Suprapubic skin (tissue), 4 donors: Measurements from ENCODE around the gene LTBP4. TPM values are rescaled to one million over a fixed set of nuclear protein-coding genes. Genes with fewer than 3 reads are reported as not detected.
A peak's percentile ranks its signal among the peaks of the same experiment; 100 is the strongest.
"Not testable (repeated sequence)": the region's sequence is repeated elsewhere in the genome, so short reads cannot be mapped to it uniquely, and the experiment has no call there.

Experiments used
- DNase-seq, 2 donors: peaks; one replicate each; pipeline ENCODE4 v3.0.0-alpha.2; 2019; ENCODE audit warnings: low spot score in 2 of 2
- H3K27ac ChIP-seq: fragments of 200-600 bp; sonication (generic); one replicate; pipeline ENCODE4 v1.5.1; 2019
- H3K27me3 ChIP-seq: fragments of 200-600 bp; sonication (generic); one replicate; pipeline ENCODE4 v1.5.1; 2019
- H3K36me3 ChIP-seq: fragments of 200-600 bp; sonication (generic); one replicate; pipeline ENCODE4 v1.5.1; 2019
- H3K4me1 ChIP-seq: fragments of 200-600 bp; sonication (generic); one replicate; pipeline ENCODE4 v1.5.1; 2019
- H3K4me3 ChIP-seq: fragments of 200-600 bp; sonication (generic); one replicate; pipeline ENCODE4 v1.5.1; 2019; ENCODE audit warnings: mild to moderate bottlenecking
- H3K9me3 ChIP-seq: fragments of 200-600 bp; sonication (generic); one replicate; pipeline ENCODE4 v1.5.1; 2019
- EP300 ChIP-seq: sonication (generic); formaldehyde crosslinking; IDR thresholded peaks from one replicate; pipeline ENCODE4 v1.6.1; 2017; ENCODE audit warnings: antibody characterized with exemption
- POLR2A ChIP-seq, 2 donors: fragments of 450-650 bp; IDR thresholded peaks; one replicate each; pipeline ENCODE4 v1.6.1; 2017; ENCODE audit warnings: antibody characterized with exemption in 2 of 2, mild to moderate bottlenecking in 2 of 2, moderate library complexity in 2 of 2
- POLR2AphosphoS5 ChIP-seq, 3 donors: sonication (generic); formaldehyde crosslinking; IDR thresholded peaks; one replicate each; pipeline ENCODE4 v1.6.1; 2017; ENCODE audit warnings: antibody characterized with exemption in 3 of 3
- WGBS: methylation state at CpG from one replicate; pipeline ENCODE4 v1.1.5; 2018; 5-methylcytosine and 5-hydroxymethylcytosine counted together
- total RNA-seq, 4 donors: library from RNA; depleted of rRNA; stranded (reverse); fragments of >200 nt; gene quantifications; one replicate each; pipeline ENCODE4 v1.1.0, GENCODE V29; 2016
- TF ChIP-seq, protein P1 (sequence below), 2 donors: fragments of 200-600 bp in 1 of 2; fragments of 450-650 bp in 1 of 2; sonication (generic) in 1 of 2; IDR thresholded peaks; one replicate each; pipeline ENCODE4 v1.5.1; 2016 to 2019; ENCODE audit warnings: antibody characterized with exemption in 2 of 2, mild to moderate bottlenecking in 1 of 2, moderate library complexity in 1 of 2

The LTBP4 gene
- total RNA-seq, 4 donors from 2014 or later: 108 to 236 (median 121) TPM

DNA sequence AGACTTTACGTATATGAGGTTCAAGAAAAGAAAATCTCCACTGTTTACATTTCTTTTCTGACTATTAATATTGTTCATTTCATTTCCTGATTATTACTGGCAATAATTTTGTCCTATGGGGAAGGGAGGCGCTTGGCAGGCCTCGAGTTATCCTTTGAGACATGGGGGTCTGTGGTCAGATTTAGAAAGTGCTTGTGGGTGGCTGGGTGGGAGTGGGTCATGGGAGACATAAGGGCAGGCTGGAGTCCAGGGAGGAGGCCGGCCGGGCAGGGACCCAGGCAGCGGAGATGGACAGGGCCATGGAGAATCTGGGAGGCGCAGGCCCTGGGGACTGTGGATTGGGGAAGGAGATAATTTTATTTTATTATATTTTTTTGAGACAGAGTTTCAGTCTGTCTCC, 40.1 kb downstream of the LTBP4 start:
- peaks cover 7% of the 10 kb centered on the region for H3K4me1 ChIP-seq
- TF ChIP-seq POLR2AphosphoS5 (IDR thresholded peaks at IDR 0.05) (no peak), POLR2A (IDR thresholded peaks at IDR 0.05) (no peak), EP300 (no peak)
- TF ChIP-seq, protein P1, sequence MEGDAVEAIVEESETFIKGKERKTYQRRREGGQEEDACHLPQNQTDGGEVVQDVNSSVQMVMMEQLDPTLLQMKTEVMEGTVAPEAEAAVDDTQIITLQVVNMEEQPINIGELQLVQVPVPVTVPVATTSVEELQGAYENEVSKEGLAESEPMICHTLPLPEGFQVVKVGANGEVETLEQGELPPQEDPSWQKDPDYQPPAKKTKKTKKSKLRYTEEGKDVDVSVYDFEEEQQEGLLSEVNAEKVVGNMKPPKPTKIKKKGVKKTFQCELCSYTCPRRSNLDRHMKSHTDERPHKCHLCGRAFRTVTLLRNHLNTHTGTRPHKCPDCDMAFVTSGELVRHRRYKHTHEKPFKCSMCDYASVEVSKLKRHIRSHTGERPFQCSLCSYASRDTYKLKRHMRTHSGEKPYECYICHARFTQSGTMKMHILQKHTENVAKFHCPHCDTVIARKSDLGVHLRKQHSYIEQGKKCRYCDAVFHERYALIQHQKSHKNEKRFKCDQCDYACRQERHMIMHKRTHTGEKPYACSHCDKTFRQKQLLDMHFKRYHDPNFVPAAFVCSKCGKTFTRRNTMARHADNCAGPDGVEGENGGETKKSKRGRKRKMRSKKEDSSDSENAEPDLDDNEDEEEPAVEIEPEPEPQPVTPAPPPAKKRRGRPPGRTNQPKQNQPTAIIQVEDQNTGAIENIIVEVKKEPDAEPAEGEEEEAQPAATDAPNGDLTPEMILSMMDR (IDR thresholded peaks at IDR 0.05): no peak
- H3K36me3 ChIP-seq: no peaks in the 10 kb centered on the region
- 78% methylated on average over 7 of the region's 7 CpGs for WGBS
- H3K27me3 ChIP-seq: no peaks in the 10 kb centered on the region
- DNase-seq: no peak
- no peak overlapping the region for H3K27ac ChIP-seq
- no peaks in the 10 kb centered on the region for H3K9me3 ChIP-seq
- no peak overlapping the region for H3K4me3 ChIP-seq

DNA sequence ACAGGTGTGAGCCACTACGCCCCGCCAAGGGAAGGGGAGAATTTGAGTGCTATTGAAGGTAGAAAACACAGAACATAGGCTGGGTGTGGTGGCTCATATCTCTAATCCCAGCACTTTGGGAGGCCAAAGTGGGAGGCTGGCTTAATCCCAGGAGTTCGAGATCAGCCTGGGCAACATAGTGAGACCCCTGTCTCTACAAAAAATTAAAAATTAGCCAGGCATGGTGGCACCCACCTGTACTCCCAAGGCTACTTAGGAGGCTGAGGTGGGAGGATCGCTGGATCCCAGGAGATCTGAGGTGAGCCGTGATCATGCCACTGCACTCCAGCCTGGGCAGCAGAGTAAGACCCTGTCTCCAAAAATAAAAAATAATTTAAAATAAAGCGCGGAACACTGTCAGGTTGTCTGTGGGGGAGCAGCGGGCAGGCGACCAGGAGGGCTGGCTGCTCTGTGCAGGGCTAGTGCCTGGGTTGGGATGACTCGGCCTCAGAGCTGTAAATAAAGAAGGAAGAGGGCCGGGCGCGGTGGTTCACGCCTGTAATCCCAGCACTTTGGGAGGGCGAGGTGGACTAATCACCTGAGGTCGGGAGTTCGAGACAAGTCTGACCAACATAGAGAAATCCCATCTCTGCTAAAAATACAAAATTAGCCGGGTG, 41.0 kb downstream of the LTBP4 start:
- no peak for TF ChIP-seq POLR2AphosphoS5 (IDR thresholded peaks at IDR 0.05)
- Histone ChIP-seq H3K27me3 (no peaks in the 10 kb centered on the region), H3K27ac (no peak overlapping the region), H3K4me1 (peaks cover 12% of the 10 kb centered on the region), H3K36me3 (no peaks in the 10 kb centered on the region), H3K9me3 (no peaks in the 10 kb centered on the region), H3K4me3 (no peak overlapping the region)
- DNase-seq: no peak
- 93% methylated on average over 18 of the region's 18 CpGs for WGBS

DNA sequence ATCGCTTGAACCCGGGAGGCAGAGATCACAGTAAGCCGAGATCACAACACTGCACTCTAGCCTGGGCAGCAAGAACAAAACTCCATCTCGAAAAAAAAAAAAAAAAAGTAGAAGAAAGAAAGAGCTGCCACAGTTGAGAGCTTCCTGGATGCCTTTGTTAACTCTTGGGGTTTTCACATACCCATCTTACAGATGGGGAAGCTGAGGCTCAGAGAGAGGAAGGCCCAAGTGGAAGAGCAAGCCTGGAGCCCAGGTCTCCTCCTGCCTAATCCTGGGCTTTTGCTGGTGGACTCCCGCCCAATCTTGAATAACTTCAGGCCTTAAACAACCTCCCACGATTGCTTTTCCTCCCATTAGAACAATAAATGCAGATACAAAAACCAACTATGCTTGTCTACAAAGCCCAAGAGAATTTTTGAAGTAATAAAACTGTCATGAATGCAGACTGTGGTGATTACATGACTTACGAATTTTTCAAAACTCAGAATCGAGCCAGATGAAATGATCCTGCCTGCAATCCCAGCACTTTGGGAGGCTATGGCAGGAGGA, 41.7 kb downstream of the LTBP4 start:
- Histone ChIP-seq H3K27me3 (no peaks in the 10 kb centered on the region), H3K4me3 (no peak overlapping the region), H3K9me3 (no peaks in the 10 kb centered on the region), H3K27ac (no peak overlapping the region), H3K36me3 (no peaks in the 10 kb centered on the region), H3K4me1 (peaks cover 12% of the 10 kb centered on the region)
- TF ChIP-seq POLR2AphosphoS5 (IDR thresholded peaks at IDR 0.05): no peak
- TF ChIP-seq, protein P1 (IDR thresholded peaks at IDR 0.05): no peak
- TF ChIP-seq EP300: no peak
- no peak for TF ChIP-seq POLR2A (IDR thresholded peaks at IDR 0.05)
- DNase-seq: no peak
- WGBS: 74% methylated on average over 8 of the region's 8 CpGs

DNA sequence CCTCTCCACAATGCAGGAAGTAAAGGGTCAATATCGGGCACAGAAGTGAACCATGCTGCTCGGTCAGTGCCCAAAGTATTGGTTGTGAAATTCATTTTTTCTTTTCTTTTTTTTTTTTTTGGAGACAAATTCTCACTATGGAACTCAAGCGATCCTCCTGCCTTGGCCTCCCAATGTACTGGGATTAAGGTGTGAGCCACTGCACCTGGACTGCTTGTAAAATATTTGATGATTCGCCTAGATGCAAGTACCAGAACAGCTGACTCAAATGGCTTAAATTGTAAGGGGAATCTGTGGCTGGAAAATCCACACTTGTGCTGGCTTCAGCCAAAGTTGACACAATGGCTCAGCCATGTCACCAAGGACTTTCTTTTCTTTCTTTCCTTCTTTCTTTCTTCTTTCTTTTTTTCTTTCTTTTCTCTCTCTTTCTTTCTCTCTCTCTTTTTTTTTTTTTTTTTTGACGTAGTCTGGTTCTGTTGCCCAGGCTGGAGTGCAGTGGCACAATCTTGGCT, 45.6 kb downstream of the LTBP4 start:
- Histone ChIP-seq H3K27ac (peak overlapping the region; percentile 79), H3K9me3 (no peaks in the 10 kb centered on the region), H3K4me1 (peaks cover 26% of the 10 kb centered on the region), H3K4me3 (no peak overlapping the region), H3K27me3 (no peaks in the 10 kb centered on the region), H3K36me3 (no peaks in the 10 kb centered on the region)
- TF ChIP-seq POLR2A (IDR thresholded peaks at IDR 0.05) (no peak), POLR2AphosphoS5 (IDR thresholded peaks at IDR 0.05) (no peak), EP300 (no peak)
- TF ChIP-seq, protein P1 (IDR thresholded peaks at IDR 0.05): no peak
- no peak for DNase-seq
- 65% methylated on average over 5 of the region's 5 CpGs for WGBS

DNA sequence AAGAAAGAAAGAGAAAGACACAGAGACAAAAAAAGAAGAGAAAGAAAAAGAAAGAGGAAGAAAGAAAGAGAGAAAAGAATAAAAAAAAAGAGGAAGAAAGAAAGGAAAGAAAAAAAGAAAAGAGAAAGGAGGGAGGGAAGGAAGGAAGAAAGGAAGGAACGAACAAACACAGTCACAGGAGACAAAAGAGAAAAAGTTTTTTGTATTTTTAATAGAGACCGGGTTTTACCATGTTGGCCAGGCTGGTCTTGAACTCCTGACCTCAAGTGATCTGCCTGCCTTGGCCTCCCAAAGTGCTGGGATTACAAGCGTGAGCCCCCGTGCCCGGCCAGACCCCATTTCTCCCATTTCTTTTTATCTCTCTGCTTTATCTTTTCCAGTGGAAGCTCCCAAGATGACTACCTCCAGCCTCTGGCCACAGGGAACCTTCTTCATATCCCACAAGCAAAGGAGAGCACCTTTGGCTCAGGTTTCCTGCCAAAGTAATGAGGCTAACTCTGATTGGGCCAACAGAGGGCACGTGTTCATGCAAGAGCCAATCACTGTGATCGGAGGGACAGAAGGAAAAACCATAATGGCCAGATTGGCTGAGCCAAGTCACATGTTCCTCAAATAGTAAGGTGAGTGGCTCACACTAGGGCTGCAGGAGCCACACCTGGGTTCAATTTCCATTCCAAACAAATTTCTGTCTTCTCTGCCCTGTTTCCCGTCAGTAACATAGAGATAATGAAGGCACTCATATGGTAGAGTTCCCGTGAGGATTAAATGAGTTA, 48.9 kb downstream of the LTBP4 start:
- not testable (repeated sequence) for H3K9me3 ChIP-seq, H3K27me3 ChIP-seq, H3K4me3 ChIP-seq, DNase-seq, H3K36me3 ChIP-seq
- 90% methylated on average over 9 of the region's 9 CpGs for WGBS
- H3K27ac ChIP-seq: peak overlapping the region; percentile 67
- H3K4me1 ChIP-seq: peaks cover 29% of the 10 kb centered on the region

DNA sequence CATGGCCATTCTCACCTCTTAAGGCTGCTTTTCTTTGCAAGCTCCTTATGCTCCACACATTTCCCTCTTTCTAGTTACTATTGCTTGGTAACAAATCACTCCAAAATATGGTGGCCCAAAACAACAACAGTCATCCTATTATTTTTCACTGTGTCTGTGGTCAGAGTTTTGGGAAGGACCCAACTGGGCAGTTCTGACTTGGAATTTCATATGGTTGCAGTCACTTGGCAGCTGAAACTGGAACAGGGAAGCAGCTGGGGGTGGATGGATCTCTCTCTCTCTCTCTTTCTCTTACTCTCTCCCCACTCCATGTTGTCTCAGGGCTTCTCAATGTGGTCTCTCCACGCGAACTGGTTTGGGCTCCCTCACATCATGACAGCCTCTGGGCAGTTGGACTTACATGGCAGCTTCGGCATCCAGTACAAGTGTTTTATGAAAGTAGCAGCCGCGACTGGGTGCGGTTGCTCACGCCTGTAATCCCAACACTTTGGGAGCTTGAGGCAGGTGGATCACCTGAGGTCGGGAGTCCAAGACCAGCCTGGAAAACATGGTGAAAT, 49.7 kb downstream of the LTBP4 start:
- no peak for DNase-seq
- no peaks in the 10 kb centered on the region for H3K36me3 ChIP-seq
- H3K4me3 ChIP-seq: no peak overlapping the region
- H3K4me1 ChIP-seq: peaks cover 26% of the 10 kb centered on the region
- no peak for TF ChIP-seq POLR2A (IDR thresholded peaks at IDR 0.05)
- no peak for TF ChIP-seq POLR2AphosphoS5 (IDR thresholded peaks at IDR 0.05)
- TF ChIP-seq EP300: no peak
- TF ChIP-seq, protein P1 (IDR thresholded peaks at IDR 0.05): no peak
- H3K9me3 ChIP-seq: no peaks in the 10 kb centered on the region
- H3K27me3 ChIP-seq: no peaks in the 10 kb centered on the region
- H3K27ac ChIP-seq: peak overlapping the region; percentile 67
- 83% methylated on average over 8 of the region's 8 CpGs for WGBS

DNA sequence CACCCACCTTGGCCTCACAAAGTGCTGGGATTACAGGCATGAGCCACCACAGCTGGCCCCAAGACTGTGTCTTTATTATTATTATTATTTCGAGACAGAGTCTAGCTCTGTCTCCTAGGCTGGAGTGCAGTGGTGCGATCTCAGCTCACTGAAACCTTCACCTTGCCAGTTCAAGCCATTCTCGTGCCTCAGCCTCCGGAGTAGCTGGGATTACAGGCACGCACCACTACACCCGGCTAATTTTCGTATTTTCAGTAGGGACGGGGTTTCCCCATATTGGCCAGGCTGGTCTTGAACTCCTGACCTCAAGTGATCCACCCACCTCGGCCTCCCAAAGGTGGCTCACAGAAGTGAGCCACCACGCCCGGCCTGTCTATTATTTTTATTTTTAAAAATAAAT, 51.1 kb downstream of the LTBP4 start:
- DNase-seq, H3K4me3 ChIP-seq, H3K27me3 ChIP-seq, H3K9me3 ChIP-seq, H3K36me3 ChIP-seq, H3K27ac ChIP-seq: not testable (repeated sequence)
- WGBS: 89% methylated on average over 11 of the region's 11 CpGs
- H3K4me1 ChIP-seq: peaks cover 20% of the 10 kb centered on the region

DNA sequence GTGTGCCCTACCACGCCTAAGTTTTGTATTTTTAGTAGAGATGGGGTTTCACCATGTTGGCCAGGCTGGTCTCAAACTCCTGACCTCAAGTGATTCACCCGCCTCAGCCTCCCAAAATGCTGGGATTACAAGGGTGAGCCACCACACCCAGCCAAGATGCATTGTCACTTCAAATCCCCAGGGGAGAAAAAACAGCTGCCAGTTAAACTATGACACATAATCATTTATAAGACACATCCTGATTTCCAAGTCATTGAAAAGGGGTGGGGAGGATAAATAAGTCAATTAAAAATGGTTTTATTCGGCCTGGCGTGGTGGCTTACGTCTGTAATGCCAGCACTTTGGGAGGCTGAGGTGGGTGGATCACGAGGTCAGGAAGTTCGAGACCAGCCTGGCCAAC, 54.5 kb downstream of the LTBP4 start:
- H3K4me3 ChIP-seq, H3K36me3 ChIP-seq, H3K9me3 ChIP-seq, H3K27me3 ChIP-seq, DNase-seq, H3K27ac ChIP-seq: not testable (repeated sequence)
- peaks cover 13% of the 10 kb centered on the region for H3K4me1 ChIP-seq
- 56% methylated on average over 7 of the region's 7 CpGs for WGBS
